ENCODE data around the gene ERO1A.

GRCh38 chr14:52735921-52736489 is 40.6 kb upstream of the ERO1A start:
- TF ChIP-seq, protein P1, sequence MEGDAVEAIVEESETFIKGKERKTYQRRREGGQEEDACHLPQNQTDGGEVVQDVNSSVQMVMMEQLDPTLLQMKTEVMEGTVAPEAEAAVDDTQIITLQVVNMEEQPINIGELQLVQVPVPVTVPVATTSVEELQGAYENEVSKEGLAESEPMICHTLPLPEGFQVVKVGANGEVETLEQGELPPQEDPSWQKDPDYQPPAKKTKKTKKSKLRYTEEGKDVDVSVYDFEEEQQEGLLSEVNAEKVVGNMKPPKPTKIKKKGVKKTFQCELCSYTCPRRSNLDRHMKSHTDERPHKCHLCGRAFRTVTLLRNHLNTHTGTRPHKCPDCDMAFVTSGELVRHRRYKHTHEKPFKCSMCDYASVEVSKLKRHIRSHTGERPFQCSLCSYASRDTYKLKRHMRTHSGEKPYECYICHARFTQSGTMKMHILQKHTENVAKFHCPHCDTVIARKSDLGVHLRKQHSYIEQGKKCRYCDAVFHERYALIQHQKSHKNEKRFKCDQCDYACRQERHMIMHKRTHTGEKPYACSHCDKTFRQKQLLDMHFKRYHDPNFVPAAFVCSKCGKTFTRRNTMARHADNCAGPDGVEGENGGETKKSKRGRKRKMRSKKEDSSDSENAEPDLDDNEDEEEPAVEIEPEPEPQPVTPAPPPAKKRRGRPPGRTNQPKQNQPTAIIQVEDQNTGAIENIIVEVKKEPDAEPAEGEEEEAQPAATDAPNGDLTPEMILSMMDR (tag by site-specific recombination; IDR thresholded peaks at IDR 0.05), result no peak
- TF ChIP-seq KLF1 (tag by site-specific recombination; IDR thresholded peaks at IDR 0.05) (no peak), PATZ1 (tag by site-specific recombination; IDR thresholded peaks at IDR 0.05) (no peak), ZNF843 (tag by site-specific recombination; IDR thresholded peaks at IDR 0.05) (no peak), ZBTB20 (tag by site-specific recombination; IDR thresholded peaks at IDR 0.05) (no peak), ZNF19 (tag by site-specific recombination; IDR thresholded peaks at IDR 0.05; ENCODE audit: low read depth) (no peak), ZNF292 (tag by site-specific recombination; IDR thresholded peaks at IDR 0.05; ENCODE audit: borderline replicate concordance, low read depth) (no peak), ZNF202 (tag by site-specific recombination; IDR thresholded peaks at IDR 0.05; ENCODE audit: borderline replicate concordance) (no peak), SP2 (tag by site-specific recombination; IDR thresholded peaks at IDR 0.05) (no peak)
- TF ChIP-seq, protein P2, sequence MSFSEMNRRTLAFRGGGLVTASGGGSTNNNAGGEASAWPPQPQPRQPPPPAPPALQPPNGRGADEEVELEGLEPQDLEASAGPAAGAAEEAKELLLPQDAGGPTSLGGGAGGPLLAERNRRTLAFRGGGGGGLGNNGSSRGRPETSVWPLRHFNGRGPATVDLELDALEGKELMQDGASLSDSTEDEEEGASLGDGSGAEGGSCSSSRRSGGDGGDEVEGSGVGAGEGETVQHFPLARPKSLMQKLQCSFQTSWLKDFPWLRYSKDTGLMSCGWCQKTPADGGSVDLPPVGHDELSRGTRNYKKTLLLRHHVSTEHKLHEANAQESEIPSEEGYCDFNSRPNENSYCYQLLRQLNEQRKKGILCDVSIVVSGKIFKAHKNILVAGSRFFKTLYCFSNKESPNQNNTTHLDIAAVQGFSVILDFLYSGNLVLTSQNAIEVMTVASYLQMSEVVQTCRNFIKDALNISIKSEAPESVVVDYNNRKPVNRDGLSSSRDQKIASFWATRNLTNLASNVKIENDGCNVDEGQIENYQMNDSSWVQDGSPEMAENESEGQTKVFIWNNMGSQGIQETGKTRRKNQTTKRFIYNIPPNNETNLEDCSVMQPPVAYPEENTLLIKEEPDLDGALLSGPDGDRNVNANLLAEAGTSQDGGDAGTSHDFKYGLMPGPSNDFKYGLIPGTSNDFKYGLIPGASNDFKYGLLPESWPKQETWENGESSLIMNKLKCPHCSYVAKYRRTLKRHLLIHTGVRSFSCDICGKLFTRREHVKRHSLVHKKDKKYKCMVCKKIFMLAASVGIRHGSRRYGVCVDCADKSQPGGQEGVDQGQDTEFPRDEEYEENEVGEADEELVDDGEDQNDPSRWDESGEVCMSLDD (tag by site-specific recombination; IDR thresholded peaks at IDR 0.05), result no peak

All from HEK293 (cell line).